Raji (cell line): ENCODE results near the gene GMIP.
A peak's percentile ranks its signal among the peaks of the same experiment; 100 is the strongest.

ENCODE experiments used
- POLR2A ChIP-seq: IDR thresholded peaks from 2 replicates; pipeline ENCODE4 v1.6.1; 2011; ENCODE audit warnings: low read depth, low read length, control low read depth; ENCODE audit not compliant: insufficient read depth

GMIP gene

GRCh38 chr19:19643158-19644053 lies at the start of gene GMIP:
Gene GMIP, minus strand, starts transcription at chr19:19643657. Its CDS starts 128 bp downstream, at chr19:19643529.
- peak; percentile 64 for TF ChIP-seq POLR2A

GRCh38 chr19:19691683-19692082 lies 48.2 kb upstream of the GMIP start:
- no peak for TF ChIP-seq POLR2A

GRCh38 chr19:19687090-19687489 lies 43.6 kb upstream of the GMIP start:
- TF ChIP-seq POLR2A, result no peak

- TF ChIP-seq POLR2A, result no peak
These were observed 43.1 kb upstream of the GMIP start for GRCh38 chr19:19686580-19686979.

- no peak for TF ChIP-seq POLR2A
These were observed 36.0 kb upstream of the GMIP start for GRCh38 chr19:19679176-19680073.

GRCh38 chr19:19677579-19677978 lies 34.1 kb upstream of the GMIP start:
- no peak for TF ChIP-seq POLR2A

- no peak for TF ChIP-seq POLR2A
These were observed 30.9 kb upstream of the GMIP start for GRCh38 chr19:19674315-19674714.

- TF ChIP-seq POLR2A, result no peak
These were observed 29.4 kb upstream of the GMIP start for GRCh38 chr19:19672816-19673215.

GRCh38 chr19:19670070-19670551 lies 26.7 kb upstream of the GMIP start:
- TF ChIP-seq POLR2A, result no peak

GRCh38 chr19:19668230-19669012 lies 25.0 kb upstream of the GMIP start, which contains the start of gene ZNF101:
Gene ZNF101, plus strand, starts transcription at chr19:19668839. Its CDS starts 125 bp downstream, at chr19:19668964.
- peak; percentile 77 for TF ChIP-seq POLR2A

GRCh38 chr19:19663256-19664120 lies 20.0 kb upstream of the GMIP start, which contains the start of gene ATP13A1:
Gene ATP13A1, minus strand, starts transcription at chr19:19663676. Its CDS starts 10 bp downstream, at chr19:19663666.
- peak; percentile 79 for TF ChIP-seq POLR2A

GRCh38 chr19:19662871-19663255 lies 19.4 kb upstream of the GMIP start:
- TF ChIP-seq POLR2A, result no peak

- TF ChIP-seq POLR2A, result no peak; the same call in 1 of the 2 replicates
These were observed 18.9 kb upstream of the GMIP start for GRCh38 chr19:19662344-19662743.
